Heart right ventricle (tissue), 16 donors: ENCODE results near the gene UGT2B10. TPM values are rescaled to one million over a fixed set of nuclear protein-coding genes. Genes with fewer than 3 reads are reported as not detected.

ENCODE experiments used
- ATAC-seq, 8 donors: fragments of 200-7000 bp; cut with Tn5 transposase; one replicate each; pipeline ENCODE4 v1.9.1; 2020; ENCODE audit warnings: mild to moderate bottlenecking in 8 of 8, moderate library complexity in 8 of 8, moderate number of reproducible peaks in 1 of 8
- DNase-seq, 2 donors: peaks; one replicate each; pipeline ENCODE4 v3.0.0-alpha.2; 2020
- H3K27ac ChIP-seq, 10 donors: fragments of 200-600 bp; sonication (generic) in 2 of 10; one replicate each; pipeline versions ENCODE4 v1.5.0 to v1.8.0; 2020 to 2022; ENCODE audit warnings: mild to moderate bottlenecking in 3 of 10
- H3K27me3 ChIP-seq, 7 donors: fragments of 200-600 bp; one replicate each; pipeline ENCODE4 v1.8.0; 2021 to 2022; ENCODE audit warnings: mild to moderate bottlenecking in 2 of 7
- H3K36me3 ChIP-seq, 9 donors: fragments of 200-600 bp; sonication (generic) in 1 of 9; one replicate each; pipeline versions ENCODE4 v1.5.0 to v1.8.0; 2020 to 2022; ENCODE audit warnings: mild to moderate bottlenecking in 2 of 9
- H3K4me1 ChIP-seq, 9 donors: fragments of 200-600 bp; sonication (generic) in 1 of 9; one replicate each; pipeline versions ENCODE4 v1.5.0 to v1.8.0; 2020 to 2022; ENCODE audit warnings: mild to moderate bottlenecking in 4 of 9
- H3K4me3 ChIP-seq, 10 donors: fragments of 200-600 bp; sonication (generic) in 2 of 10; one replicate each; pipeline versions ENCODE4 v1.5.0 to v1.8.0; 2020 to 2022; ENCODE audit warnings: mild to moderate bottlenecking in 7 of 10, moderate library complexity in 2 of 10
- H3K9me3 ChIP-seq, 11 donors: fragments of 200-600 bp in 10 of 11; sonication (generic) in 2 of 11; one replicate each; pipeline versions ENCODE4 v1.5.0 to v1.8.0; 2013 to 2022; ENCODE audit warnings: mild to moderate bottlenecking in 2 of 11, control low read depth in 1 of 11, moderate library complexity in 1 of 11
- WGBS, 2 donors: extraction: QIAGEN DNeasy Blood & Tissue Kit; methylation state at CpG; one replicate each; pipeline ENCODE4 v1.1.7; 2013; ENCODE audit warnings: inconsistent platforms in 1 of 2; 5-methylcytosine and 5-hydroxymethylcytosine counted together
- intact Hi-C, 10 donors: fragments of 100-400 bp; cut with DNase I; formaldehyde crosslinking; loops; one replicate each; pipeline versions ENCODE4 v1.11.1 to v1.14.2; 2022
- polyA plus RNA-seq, 2 donors: library from polyadenylated mRNA; stranded (reverse); fragments of 200-250 nt; gene quantifications; one replicate each; pipeline ENCODE4 v1.2.3, GENCODE V29; 2013
- total RNA-seq, 10 donors: library from RNA; stranded (reverse); fragmentation: NEBNext Ultra II Directional in 3 of 10; extraction: Animal tissue kit (Norgen Biotek cat#: 25700) in 3 of 10; gene quantifications; one replicate each; pipeline versions ENCODE4 v1.2.1 to v1.2.4, GENCODE V29; 2021 to 2023
- TF ChIP-seq, protein P1 (sequence below), 9 donors: fragments of 200-600 bp; sonication (generic) in 2 of 9; IDR thresholded peaks; one replicate each; pipeline versions ENCODE4 v1.5.0 to v1.8.0; 2021 to 2022; ENCODE audit warnings: antibody characterized with exemption in 9 of 9, mild to moderate bottlenecking in 5 of 9, moderate library complexity in 1 of 9
- donor health status: Arrhythmogenic right ventricular cardiomyopathy.
- donor health status: ischemic (EF 13 %, LVEDD 7.1; RV severe dilation, severe dysfunction).
- donor health status: healthy with polysubstance abuse.
- donor health status: DM: no; HTN: yes; CAD: no.
- donor health status: DM: no; HTN: no; CAD: no.
- donor health status: ischemic (EF 25% LVEDD 6.9; RV normal size, moderate dysfunction).
- donor health status: ischemic (EF 25% LVEDD 5.7; RV mildly dilated, moderate dysfunction).
- donor health status: healthy.
- donor health status: DM: yes; HTN: yes; CAD: no.
- donor health status: Ischemic cardiomyopathy.
- donor health status: ischemic (EF 35%, LVEDD 5.7; RV mildly dilated, moderate dysfunction).
- donor health status: nonischemic (EF 11% LVEDD 7.7; RV severe dilation, severe dysfunction).
- donor health status: DM: yes; HTN: yes; CAD: no.
- donor health status: PGD.
- donor health status: ischemic (EF 29% LVEDD 5.4; RV normal size, mild dysfunction).
- donor health status: nonischemic (EF 23%, LVEDD 6.1; RV moderate dilation, normal function).

Gene UGT2B10
- total and polyA plus RNA-seq, 12 donors: not detected

DNA sequence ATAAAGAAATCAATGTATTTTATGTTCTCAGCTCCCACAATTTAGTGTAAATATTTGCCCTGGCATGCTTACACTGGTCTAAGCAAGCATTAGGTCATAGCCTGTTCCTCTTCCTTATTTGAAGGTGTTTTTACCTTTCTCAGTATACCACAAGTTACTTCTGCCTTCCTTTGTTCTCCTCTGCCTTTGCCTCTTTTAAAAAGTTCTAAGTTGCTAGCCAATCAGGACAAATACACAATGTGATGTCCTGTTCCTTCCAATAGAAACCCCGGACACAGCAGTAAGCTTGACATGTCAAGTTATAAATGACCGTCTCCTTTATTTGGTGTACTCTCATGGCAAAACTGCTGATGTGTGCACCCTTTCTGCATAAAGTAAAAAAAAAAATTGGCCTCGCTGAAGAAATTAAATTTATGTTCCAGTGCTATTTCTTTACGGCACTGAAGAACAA, 49.4 kb downstream of the UGT2B10 start:
- no peaks in the 10 kb centered on the region for H3K4me1 ChIP-seq
- ATAC-seq: no peak
- TF ChIP-seq, protein P1, sequence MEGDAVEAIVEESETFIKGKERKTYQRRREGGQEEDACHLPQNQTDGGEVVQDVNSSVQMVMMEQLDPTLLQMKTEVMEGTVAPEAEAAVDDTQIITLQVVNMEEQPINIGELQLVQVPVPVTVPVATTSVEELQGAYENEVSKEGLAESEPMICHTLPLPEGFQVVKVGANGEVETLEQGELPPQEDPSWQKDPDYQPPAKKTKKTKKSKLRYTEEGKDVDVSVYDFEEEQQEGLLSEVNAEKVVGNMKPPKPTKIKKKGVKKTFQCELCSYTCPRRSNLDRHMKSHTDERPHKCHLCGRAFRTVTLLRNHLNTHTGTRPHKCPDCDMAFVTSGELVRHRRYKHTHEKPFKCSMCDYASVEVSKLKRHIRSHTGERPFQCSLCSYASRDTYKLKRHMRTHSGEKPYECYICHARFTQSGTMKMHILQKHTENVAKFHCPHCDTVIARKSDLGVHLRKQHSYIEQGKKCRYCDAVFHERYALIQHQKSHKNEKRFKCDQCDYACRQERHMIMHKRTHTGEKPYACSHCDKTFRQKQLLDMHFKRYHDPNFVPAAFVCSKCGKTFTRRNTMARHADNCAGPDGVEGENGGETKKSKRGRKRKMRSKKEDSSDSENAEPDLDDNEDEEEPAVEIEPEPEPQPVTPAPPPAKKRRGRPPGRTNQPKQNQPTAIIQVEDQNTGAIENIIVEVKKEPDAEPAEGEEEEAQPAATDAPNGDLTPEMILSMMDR (IDR thresholded peaks at IDR 0.05): no peak
- H3K4me3 ChIP-seq: no peak overlapping the region
- intact Hi-C loops: no loop called here
- no peaks in the 10 kb centered on the region for H3K27me3 ChIP-seq
- no peak for DNase-seq
- no peak overlapping the region for H3K27ac ChIP-seq
- no peaks in the 10 kb centered on the region for H3K36me3 ChIP-seq
- WGBS, 2 donors: 89 to 96% methylated on average over 4 of the region's 4 CpGs
- peaks cover 0 to 5% (median 0%) of the 10 kb centered on the region in 11 donors for H3K9me3 ChIP-seq

DNA sequence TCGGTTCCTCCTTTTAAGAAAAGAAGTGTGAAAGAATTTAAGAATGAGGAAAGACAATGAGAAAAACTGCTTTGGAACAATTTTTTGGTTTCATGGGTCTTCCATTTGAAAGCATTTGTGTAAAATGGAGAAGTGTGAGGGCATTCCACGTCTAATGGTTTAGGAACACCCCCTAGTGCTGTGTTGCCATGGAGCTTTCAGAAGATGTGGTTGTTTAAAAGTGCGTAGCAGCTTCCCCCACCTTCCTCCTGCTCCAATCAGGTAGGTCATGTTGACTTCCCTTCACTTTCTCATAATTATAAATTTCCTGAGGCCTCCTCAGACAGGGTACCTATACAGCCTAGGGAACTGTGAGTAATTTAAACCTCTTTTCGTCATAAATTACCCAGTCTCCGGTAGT, 50.0 kb downstream of the UGT2B10 start:
- no peak overlapping the region for H3K4me3 ChIP-seq
- TF ChIP-seq, protein P1 (IDR thresholded peaks at IDR 0.05): no peak
- intact Hi-C loops: no loop called here
- H3K27ac ChIP-seq: no peak overlapping the region
- no peak for ATAC-seq
- peaks cover 0 to 5% (median 0%) of the 10 kb centered on the region in 11 donors for H3K9me3 ChIP-seq
- H3K4me1 ChIP-seq: no peaks in the 10 kb centered on the region
- 71 to 80% methylated on average over 5 of the region's 5 CpGs for WGBS, 2 donors
- H3K27me3 ChIP-seq: no peaks in the 10 kb centered on the region
- DNase-seq: no peak
- H3K36me3 ChIP-seq: no peaks in the 10 kb centered on the region

DNA sequence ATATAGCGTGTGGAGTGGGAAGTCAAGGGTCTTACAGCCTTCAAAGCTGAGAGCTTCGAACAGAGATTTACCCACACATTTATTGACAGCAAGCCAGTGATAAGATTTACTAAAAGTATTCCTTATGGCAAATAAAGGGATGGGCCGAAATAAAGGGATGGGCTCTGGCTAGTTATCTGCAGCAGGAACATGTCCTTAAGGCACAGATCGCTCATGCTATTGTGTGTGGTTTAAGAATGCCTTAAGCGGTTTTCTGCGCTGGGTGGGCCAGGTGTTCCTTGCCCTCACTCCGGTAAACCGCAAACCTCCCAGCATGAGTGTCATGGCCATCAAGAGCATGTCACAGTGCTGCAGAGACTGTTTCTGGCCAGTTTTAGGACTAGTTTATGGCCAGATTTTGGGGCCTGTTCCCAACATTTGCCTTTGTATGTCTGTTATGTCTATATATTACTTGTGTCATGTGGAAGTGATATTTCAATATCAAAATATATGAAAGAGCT, 53.5 kb downstream of the UGT2B10 start:
- ATAC-seq: no peak
- Histone ChIP-seq H3K4me1 (no peaks in the 10 kb centered on the region), H3K27me3 (no peaks in the 10 kb centered on the region), H3K27ac (no peak overlapping the region), H3K9me3 (peaks cover 0 to 5% (median 0%) of the 10 kb centered on the region in 11 donors), H3K4me3 (no peak overlapping the region), H3K36me3 (no peaks in the 10 kb centered on the region)
- TF ChIP-seq, protein P1 (IDR thresholded peaks at IDR 0.05): no peak
- WGBS, 2 donors: 90 to 91% methylated on average over 8 of the region's 8 CpGs
- intact Hi-C loops: no loop called here
- DNase-seq: no peak

DNA sequence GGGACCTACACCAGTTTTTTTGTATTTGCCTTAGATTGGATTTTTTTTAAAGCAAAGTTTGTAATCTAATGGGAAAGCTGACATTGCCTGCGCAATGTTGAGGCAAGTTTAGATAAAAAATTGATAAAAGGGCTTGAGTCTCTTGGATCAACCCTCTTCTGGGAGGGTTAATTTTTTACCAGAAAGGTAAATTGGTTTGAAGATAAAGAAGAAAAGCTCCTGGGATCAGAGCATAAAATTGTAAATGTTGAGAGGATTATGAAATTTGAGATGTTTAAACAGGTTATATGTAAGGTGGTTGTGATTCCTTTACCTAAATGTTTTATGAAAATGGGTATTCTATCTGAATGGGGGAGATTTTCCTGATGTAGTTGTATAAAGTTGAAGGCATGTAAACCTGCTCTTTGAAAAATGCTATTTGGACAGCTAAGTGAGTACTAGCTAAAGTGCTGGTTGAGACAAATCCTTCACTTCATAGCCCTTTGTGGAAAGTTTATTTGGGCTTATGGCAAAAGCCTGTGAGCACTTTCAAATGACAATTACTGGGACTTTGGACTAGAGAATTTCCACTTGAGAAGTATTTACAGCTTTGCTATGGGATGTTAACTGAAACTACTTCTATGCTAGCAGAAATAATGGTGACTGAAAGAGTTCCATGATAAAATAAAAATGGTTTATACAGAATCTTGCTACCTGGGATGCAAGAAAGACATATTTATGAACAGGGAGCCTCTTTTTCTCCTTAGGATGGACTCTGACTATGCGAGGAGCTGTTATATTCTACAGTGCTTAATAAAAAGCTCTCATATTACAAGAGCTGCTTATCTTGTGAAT, 56.2 kb downstream of the UGT2B10 start:
- DNase-seq: no peak
- Histone ChIP-seq H3K36me3 (no peaks in the 10 kb centered on the region), H3K9me3 (peaks cover 0 to 5% (median 0%) of the 10 kb centered on the region in 11 donors), H3K4me3 (no peak overlapping the region), H3K27me3 (no peaks in the 10 kb centered on the region), H3K4me1 (no peaks in the 10 kb centered on the region), H3K27ac (no peak overlapping the region)
- ATAC-seq: no peak
- TF ChIP-seq, protein P1 (IDR thresholded peaks at IDR 0.05): no peak
- WGBS, 2 donors: 51 to 56% methylated on average over 2 of the region's 2 CpGs
- intact Hi-C loops: no loop called here
